Stimulated activated CD4-positive, alpha-beta T cell treated with anti-CD3 and anti-CD28 coated beads, Interleukin-1b, Interleukin-23, amount 100 ng/mL, for 4 hours (primary cell): ENCODE results near the gene SYK.
"Not testable (repeated sequence)": the region's sequence is repeated elsewhere in the genome, so short reads cannot be mapped to it uniquely, and the experiment has no call there.

Experiments
- DNase-seq, 2 donors: peaks; one replicate each; pipeline ENCODE4 v3.0.0-alpha.2; 2020; ENCODE audit warnings: low read depth in 2 of 2

Gene SYK

GRCh38 chr9:90795871-90796317, 5.7 kb upstream of the SYK start:
- no peak for DNase-seq

DNA sequence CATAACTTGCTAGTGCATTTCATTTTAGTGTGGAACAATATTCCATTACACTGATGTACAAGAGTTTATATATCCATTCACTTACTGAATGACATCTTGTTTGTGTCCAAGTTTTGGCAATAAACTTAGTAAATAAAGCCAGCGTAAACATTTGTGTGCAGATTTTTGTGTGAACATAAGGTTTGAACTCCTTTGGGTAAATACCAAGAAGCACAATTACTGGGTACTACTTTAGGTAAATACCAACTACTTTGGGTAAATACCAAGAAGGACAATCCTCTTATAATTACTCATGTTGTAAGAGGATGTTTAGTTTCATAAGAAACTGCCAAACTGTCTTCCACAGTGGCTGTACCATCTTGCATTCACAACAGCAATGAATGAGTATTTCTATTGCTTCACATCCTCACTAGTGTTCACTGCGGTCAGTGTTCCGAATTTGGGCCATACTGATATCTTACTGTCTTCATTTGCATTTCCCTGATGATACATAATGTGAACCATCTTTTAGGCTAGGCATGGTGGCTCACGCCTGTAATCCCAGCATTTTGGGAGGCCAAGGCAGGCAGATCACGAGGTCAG, 2.3 kb upstream of the SYK start:
- no peak for DNase-seq

DNA sequence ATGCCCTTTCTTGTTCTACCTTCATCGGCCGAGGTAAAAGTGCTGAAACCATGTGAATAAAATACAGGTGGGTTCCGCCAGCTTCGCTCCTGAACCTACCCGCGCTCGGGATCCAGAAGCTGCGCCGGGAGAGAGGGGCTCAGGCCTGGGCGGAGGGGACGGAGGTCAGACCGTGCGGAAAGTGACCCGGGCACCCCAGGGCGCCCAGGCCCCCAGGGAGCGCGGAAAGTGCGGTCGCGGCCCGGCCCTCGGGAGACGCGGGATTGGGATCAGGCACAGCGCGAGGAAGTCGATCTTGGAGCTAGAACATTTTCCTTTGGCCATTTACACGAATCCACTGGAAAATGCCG, 329 bp downstream of the SYK start:
- no peak for DNase-seq

- no peak for DNase-seq
These were observed 867 bp downstream of the SYK start for GRCh38 chr9:90802386-90802985.

GRCh38 chr9:90803860-90804593, 2.4 kb downstream of the SYK start:
- DNase-seq = no peak

DNA sequence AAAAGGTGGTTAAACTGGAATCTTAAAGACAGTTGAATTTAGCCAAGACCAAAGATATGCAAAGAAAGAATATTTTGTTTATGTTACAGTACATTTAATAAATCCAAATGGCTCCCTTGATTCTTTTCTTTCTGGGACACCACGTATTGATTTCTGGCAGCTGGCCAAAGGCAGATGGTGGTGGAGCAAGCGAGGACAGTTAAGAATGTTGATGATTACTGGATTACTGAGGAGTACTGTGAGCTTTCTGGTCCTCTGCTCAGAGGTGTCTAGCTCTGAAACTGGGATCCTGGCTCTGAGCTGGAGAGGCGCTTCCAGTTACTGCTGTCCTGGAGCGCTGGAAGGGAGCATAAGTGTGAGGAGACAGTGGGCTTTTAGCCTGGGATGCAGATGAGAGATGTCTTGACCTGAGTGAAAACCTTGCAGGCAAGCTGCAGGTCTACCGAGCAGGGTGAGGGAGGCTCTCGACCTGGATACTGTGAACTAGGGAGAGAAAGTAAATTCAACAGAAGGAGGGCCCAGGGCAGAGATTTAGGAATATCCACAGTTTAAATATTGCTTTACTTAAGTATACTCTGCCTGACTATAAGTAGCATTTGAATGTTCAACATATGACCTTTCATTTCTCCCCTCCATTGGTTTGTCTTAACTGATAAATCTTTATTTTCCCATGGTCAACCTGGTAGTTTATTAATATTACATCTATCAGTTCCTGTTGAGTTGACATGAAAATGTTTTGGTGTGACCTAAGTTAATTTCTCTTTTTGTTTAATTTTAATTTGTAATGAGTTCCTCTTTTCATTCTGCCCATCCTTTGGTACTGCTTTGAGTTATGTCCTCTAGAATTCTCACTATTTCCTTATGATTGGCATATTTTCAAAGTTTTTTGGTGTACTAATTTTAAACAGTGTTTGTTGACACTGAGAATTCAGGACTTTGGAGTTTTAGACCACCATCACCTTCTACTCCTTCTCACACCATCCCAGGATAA, 3.7 kb downstream of the SYK start:
- DNase-seq = no peak

DNA sequence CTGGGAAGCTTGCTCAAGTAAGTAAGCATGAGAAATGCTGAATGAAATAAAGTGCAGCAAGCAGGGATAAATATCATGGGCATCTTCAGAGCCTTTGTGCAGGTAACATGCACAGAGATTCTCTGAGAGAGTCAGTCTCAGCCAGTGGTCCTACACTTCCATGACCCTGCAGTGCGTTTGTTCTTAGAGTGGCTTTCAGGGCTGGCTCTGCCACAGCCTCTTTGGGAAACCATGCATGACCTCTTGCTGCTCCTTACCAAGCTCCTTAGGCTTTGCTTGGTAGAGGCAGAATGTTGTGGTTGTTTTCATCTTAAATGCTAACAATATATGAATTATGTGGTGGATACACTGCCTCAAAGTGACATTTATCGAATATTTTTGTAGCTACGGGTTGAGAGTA, 5.4 kb downstream of the SYK start:
- no peak for DNase-seq

DNA sequence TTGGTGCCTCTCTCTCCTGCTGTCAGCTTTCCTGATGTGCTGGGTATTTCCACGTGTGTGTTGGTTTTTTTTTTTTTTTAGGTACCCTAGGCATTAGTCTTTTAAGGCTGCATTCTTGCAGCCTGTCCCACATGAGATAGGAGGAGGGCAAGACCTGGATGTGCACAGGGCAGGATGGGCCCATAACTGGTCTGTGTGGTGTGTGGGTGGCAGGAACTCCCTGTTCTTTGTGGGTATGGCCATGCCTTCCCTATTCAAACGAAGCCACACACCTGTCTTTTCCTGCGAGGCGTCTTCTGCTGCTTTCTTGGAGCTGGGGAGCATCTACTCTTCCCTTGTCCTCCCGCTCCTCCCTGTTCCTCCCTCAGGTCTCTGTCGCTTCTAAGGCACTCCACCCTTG, 6.8 kb downstream of the SYK start:
- DNase-seq = no peak

GRCh38 chr9:90808890-90809685, 7.5 kb downstream of the SYK start:
- DNase-seq = no peak

DNA sequence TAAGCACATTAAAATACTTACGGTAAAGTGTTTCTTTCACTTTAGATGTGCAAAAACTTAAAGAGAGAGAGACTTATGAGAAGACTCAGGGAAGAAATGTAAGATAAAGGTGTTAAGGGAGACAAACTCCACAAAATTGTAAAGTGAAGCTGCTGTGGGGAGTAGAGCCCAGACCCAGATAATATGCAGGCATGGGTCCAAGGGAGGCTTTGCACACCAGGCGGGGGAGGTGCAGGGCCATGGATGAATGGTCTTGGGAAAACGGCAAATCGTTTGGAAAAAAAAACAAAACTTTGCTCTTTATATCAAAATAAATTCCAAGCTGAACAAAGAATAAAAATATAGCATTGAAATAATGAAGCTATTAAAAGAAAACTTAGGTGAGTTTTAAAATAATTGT, 9.1 kb downstream of the SYK start:
- no peak for DNase-seq

GRCh38 chr9:90813046-90813445, 11.4 kb downstream of the SYK start:
- DNase-seq = no peak

GRCh38 chr9:90813523-90813922, 11.9 kb downstream of the SYK start:
- no peak for DNase-seq

DNA sequence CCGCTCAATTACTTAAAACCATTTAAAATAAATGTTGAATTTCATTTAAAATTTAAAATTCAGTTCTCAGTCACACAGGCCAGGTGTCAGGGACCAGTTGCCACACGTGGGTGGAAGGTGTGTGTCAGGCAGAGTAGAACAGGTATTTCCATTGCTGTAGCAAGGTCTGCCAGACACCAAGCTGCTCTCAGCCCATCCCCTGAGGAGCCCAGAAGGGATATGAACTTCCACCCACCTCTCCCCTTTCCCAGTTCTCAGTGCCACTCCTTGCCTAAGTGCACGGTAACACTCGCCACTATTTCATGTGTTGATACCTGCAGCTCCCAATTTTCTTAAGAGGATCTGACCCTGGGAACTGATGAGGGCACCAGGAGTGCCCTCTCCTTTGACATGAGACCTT, 12.7 kb downstream of the SYK start:
- DNase-seq = no peak

DNA sequence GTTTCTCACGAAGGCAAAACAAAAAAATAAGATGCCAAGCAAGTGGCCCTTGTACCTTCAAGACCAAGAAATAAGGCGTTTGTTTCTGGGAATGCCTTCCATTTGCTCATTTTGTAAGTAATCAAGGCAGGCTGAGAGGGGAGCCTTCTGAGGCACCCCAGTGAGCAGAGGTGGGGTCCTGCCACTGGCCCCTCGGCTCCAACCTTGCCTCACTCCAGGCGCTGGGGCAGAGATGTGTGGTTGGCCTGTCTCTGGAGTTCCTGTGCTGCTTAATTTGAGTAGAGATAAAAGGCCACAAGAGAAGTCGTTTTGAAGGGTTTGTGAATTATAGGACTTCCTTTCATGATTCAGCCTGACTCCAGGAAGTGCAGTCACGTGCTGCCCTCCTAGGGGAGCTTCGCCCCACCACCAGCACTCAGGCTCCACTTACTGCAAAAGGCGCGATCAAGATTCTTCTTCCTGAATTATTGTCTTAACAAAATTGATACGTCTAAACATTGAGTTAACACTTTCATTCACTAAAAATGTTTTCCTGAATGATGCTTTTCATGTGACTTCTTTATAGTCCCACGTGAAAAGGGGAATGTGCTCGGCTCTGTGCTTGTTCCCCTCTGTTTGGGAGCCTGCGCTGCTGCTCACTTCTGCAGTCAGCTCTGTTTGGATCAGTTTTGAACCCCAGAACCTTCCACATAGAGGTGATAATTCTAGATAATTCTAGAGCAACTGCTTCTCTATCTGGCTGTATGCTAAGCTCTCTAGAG, 13.7 kb downstream of the SYK start:
- peak in 1 of 2 donors; percentile 5 for DNase-seq

DNA sequence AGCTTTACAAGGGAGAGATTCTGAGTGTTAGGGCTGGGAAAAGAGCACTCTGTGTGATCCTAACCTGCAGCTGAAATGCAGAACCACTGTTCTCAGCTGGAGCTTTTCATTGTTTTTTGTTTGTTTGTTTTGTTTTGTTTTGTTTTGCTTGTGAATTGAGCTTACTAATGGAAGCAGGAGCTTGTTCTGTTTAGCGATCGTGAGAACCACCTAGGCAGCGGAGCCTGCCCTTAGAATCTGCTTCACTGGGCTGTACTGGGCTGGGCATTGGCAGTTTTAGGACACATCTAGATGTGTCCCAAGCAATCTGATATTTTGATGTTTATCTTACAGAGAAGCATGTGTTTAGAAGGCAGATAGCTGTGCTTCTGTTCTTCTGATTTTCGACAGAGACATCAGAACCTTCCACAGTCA, 14.3 kb downstream of the SYK start:
- no peak for DNase-seq

- DNase-seq = no peak
These were observed 15.1 kb downstream of the SYK start for GRCh38 chr9:90816690-90817089.

DNA sequence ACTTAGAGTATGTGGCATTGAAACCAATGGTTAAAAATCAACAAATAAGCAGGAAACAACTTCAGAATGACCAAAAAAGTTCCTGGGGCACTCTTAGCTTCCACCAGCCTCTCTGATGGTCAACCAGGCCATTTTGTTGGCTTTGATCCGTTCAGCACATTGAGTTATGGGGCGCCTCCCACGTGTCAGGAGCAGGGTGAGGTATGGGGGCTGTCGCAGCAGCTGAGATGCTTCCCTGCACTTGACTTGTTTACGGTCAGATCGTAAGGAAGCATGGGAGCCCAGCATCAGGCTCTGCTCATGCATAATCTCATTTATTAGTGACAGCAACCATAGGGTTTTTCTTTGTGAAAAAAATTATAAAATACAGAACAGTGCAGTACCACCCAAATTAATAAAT, 16.7 kb downstream of the SYK start:
- DNase-seq = no peak

GRCh38 chr9:90820406-90820805, 18.8 kb downstream of the SYK start:
- DNase-seq = not testable (repeated sequence)

DNA sequence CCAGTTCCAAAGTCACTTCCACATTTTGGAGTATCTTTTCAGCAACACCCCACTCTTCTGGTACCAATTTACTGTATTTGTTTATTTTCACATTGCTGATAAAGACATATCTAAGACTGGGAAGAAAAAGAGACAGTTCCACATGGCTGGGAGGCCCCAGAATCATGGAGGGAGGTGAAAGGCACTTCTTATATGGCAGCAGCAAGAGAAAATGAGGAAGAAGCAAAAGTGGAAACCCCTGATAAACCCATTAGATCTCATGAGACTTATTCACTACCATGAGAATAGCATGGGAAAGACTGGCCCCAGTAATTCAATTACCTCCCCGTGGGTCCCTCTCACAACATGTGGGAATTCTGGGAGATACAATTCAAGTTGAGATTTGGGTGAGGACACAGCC, 19.6 kb downstream of the SYK start:
- DNase-seq = not testable (repeated sequence)

- DNase-seq = no peak
These were observed 20.1 kb downstream of the SYK start for GRCh38 chr9:90821697-90822096.

DNA sequence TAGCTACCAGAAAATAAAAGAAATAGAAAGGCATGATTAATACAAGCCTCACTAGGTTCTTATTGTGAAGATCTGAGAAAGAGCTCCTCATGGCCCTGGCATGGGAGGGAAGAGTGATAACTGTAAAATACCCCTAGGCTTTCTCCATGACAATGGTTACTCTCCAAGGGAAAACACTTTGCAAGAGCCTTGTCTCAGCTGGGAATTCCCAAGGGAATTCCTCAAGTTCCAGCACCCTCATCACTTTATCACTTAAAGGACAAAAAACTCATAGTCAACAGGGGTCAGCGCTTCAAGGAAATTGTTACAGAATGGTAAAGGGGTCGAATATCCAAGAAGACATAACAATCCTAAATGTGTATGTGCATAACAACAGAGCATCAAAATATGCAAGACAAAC, 21.2 kb downstream of the SYK start:
- DNase-seq = no peak
